T-helper 17 cell (primary cell): Measurements from ENCODE around the gene FAM181B. TPM values are rescaled to one million over a fixed set of nuclear protein-coding genes. Genes with fewer than 3 reads are reported as not detected.
A peak's percentile ranks its signal among the peaks of the same experiment; 100 is the strongest.
"Not testable (repeated sequence)": the region's sequence is repeated elsewhere in the genome, so short reads cannot be mapped to it uniquely, and the experiment has no call there.

Experiments used
- ATAC-seq: fragments of 150-1000 bp; cut with Tn5 transposase; 2 replicates; pipeline ENCODE4 v1.10.0; 2021; ENCODE audit warnings: mild to moderate bottlenecking, moderate library complexity
- DNase-seq, 3 donors: peaks; one replicate each; pipeline versions ENCODE4 v3.0.0 to v3.0.0-alpha.2; 2020 to 2021
- H3K9me3 ChIP-seq: one replicate; pipeline ENCODE4 v1.7.0; 2013; ENCODE audit warnings: low read length, mild to moderate bottlenecking; ENCODE audit not compliant: control insufficient read depth, poor library complexity, severe bottlenecking
- H3K27ac Mint-ChIP-seq: one replicate; pipeline ENCODE4 v1.8.0; 2022; ENCODE audit warnings: mild to moderate bottlenecking, moderate library complexity, mixed read lengths
- H3K27me3 Mint-ChIP-seq: one replicate; pipeline ENCODE4 v1.8.0; 2022; ENCODE audit warnings: mixed read lengths
- H3K36me3 Mint-ChIP-seq: one replicate; pipeline ENCODE4 v1.8.0; 2022; ENCODE audit warnings: low read depth, mixed read lengths
- H3K4me1 Mint-ChIP-seq: one replicate; pipeline ENCODE4 v1.8.0; 2022; ENCODE audit warnings: mild to moderate bottlenecking, mixed read lengths
- H3K4me3 Mint-ChIP-seq: one replicate; pipeline ENCODE4 v1.8.0; 2022; ENCODE audit warnings: mild to moderate bottlenecking, moderate library complexity, mixed read lengths
- total RNA-seq, 4 donors: library from RNA in 2 of 4; stranded (reverse) in 2 of 4; gene quantifications; one replicate each; pipeline ENCODE4 v1.2.3 and lab custom pipeline; 2022 to 2026

Gene FAM181B
- total RNA-seq, 2 donors from 2014 or later: not detected

DNA sequence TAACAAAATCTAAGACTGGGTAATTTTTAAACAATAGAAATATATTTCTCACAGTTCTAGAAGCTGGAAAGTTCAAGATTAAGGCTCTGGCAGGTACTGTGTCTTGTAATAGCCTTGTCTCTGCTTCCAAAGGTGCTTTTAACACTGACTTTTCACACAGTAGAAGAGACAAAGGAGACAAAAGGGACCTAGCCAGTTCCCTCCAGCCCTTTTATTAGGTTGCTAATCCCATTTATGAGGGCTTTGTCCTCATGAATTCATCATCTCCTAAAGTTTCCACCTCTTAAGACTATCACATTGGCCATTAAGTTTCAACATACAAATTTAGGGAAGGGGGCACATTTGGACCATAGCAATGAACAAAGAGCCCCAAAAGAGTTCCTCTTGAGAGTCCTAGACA, 40.7 kb downstream of the FAM181B start:
- H3K9me3 ChIP-seq: no peaks in the 10 kb centered on the region
- DNase-seq (no peak), ATAC-seq (no peak)
- Mint-ChIP-seq H3K4me1 (peaks cover 2% of the 10 kb centered on the region), H3K27me3 (peaks cover 25% of the 10 kb centered on the region), H3K27ac (no peak overlapping the region), H3K36me3 (no peaks in the 10 kb centered on the region), H3K4me3 (no peak overlapping the region)

DNA sequence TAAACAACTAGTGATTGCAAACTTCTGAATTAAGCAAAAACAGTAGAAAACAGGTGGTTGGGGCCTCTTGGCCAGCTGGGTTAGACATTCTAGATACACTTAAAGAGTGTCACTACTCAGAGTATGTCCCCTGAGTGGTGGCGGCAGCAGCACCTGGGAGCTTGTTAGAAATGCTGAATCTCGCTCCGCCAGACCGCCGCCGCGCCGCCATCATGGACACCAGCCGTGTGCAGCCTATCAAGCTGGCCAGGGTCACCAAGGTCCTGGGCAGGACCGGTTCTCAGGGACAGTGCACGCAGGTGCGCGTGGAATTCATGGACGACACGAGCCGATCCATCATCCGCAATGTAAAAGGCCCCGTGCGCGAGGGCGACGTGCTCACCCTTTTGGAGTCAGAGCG, 44.3 kb downstream of the FAM181B start:
- H3K4me3 Mint-ChIP-seq, ATAC-seq, H3K9me3 ChIP-seq: not testable (repeated sequence)

DNA sequence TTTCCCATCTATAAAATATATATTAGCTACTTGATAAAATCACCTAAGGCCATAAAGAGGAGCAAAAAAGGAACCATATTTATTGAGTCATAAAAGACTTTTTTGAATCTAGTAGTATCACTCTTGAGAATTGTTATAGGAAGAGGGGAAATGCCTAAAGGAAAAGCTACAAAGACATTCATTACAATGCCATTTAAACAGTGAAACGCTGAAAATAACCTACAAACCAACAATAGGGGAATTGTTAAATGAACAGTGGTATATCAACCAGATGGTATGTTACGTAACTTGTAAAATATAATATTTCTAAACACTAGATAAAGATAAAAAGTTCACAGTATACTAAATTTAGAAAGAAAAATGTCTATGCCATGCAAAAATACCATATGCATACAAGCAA, 47.5 kb downstream of the FAM181B start:
- no peak overlapping the region for H3K4me3 Mint-ChIP-seq
- peaks cover 27% of the 10 kb centered on the region for H3K27me3 Mint-ChIP-seq
- DNase-seq (no peak), ATAC-seq (no peak)
- peaks cover 3% of the 10 kb centered on the region for H3K9me3 ChIP-seq
- peaks cover 8% of the 10 kb centered on the region for H3K4me1 Mint-ChIP-seq
- no peak overlapping the region for H3K27ac Mint-ChIP-seq
- H3K36me3 Mint-ChIP-seq: peaks cover 2% of the 10 kb centered on the region

More for the DNA sequence above, 44.3 kb downstream of the FAM181B start:
- peaks cover 31% of the 10 kb centered on the region for H3K27me3 Mint-ChIP-seq
- H3K4me1 Mint-ChIP-seq, H3K36me3 Mint-ChIP-seq, H3K27ac Mint-ChIP-seq, DNase-seq: not testable (repeated sequence)

DNA sequence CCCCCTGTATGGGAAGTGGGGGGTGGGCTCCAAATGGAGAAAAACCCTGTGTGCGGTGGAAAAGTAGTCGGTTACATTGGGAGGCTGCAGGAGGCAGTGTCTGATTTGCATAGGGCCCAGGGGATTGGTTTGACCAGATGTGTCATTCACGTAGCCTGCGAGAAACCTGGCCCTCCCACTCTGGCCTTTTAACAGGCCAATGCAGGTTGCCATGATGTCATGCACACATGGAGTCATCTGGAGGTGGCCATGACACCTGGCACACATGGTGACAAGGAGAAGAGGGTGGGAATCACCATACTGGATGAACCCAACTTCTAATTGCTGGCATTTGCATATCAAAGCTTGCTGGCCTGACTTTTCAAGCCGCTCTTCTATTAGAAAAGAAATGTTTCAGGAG, 50.6 kb downstream of the FAM181B start:
- no peak for ATAC-seq
- H3K9me3 ChIP-seq: peaks cover 3% of the 10 kb centered on the region
- peaks cover 8% of the 10 kb centered on the region for H3K4me1 Mint-ChIP-seq
- H3K27me3 Mint-ChIP-seq: peaks cover 27% of the 10 kb centered on the region
- no peak overlapping the region for H3K27ac Mint-ChIP-seq
- no peak overlapping the region for H3K4me3 Mint-ChIP-seq
- peaks cover 2% of the 10 kb centered on the region for H3K36me3 Mint-ChIP-seq
- DNase-seq: no peak

DNA sequence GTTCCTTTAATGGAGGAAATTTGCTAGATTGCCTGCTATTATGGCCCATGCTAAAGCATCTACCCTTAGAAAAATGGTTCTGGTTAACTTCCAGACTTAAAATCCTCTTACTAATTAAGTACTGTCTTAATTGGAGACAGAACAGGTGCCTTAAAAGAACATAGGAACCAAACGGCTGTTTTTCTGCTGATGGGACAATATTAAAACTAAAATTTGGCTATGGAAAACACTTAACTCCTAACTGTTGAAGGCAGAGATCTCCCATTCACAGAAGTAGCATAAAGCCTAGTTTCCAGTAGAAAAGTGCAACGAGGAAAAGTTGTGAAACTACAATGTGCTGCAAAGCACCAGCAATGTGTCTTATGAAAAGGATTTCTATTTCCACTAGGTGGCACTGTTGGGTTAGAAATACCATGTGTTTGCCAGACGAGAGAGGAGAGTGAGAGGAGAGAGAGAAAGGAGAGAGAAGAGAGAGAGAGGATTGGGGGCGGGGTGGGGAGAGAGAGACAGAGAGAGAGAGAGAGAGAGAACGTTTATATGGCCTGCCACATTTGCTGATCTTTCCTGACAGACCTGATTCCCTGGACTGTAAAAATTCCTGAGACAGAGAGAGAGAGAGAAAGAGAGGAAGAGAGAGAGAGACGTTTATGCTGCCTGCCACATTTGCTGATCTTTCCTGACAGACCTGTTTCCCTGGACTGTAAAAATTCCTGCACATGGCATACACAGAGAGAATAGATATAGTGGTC, 51.5 kb downstream of the FAM181B start:
- H3K4me3 Mint-ChIP-seq: peak overlapping the region; percentile 22
- peak overlapping the region; percentile 22 for H3K27ac Mint-ChIP-seq
- DNase-seq (no peak), ATAC-seq (no peak)
- peaks cover 5% of the 10 kb centered on the region for H3K4me1 Mint-ChIP-seq
- peaks cover 22% of the 10 kb centered on the region for H3K27me3 Mint-ChIP-seq
- peaks cover 2% of the 10 kb centered on the region for H3K36me3 Mint-ChIP-seq
- peaks cover 3% of the 10 kb centered on the region for H3K9me3 ChIP-seq

DNA sequence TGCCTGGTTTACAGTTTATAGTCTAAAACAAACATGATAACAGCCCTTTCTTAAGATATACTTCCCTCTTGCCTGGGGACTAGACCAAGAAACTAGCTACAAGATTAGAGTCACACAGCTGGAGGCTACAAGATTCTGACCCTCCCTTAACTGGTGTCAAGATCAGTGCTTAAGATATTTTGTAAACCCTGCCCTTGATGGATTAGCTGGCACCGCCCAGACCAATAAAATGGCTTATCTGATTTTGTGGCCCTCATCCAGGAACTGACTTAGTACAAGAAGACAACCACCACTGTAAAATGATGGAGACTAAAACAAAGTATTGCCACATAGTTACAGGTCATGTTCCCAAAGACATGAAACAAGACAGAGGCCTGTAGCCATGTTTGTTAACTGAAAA, 53.4 kb downstream of the FAM181B start:
- Mint-ChIP-seq H3K36me3 (peaks cover 2% of the 10 kb centered on the region), H3K27ac (no peak overlapping the region), H3K27me3 (peaks cover 29% of the 10 kb centered on the region), H3K4me1 (peaks cover 5% of the 10 kb centered on the region), H3K4me3 (no peak overlapping the region)
- ATAC-seq (no peak), DNase-seq (no peak)
- H3K9me3 ChIP-seq: peaks cover 3% of the 10 kb centered on the region

Other genes starting within 250 kb of the FAM181B start
- gene PRCP, start 166.6 kb upstream of the FAM181B start, total RNA-seq: 10 to 100 TPM; 23.0 to 28.7 TPM
- gene DDIAS, start 167.9 kb upstream of the FAM181B start, total RNA-seq: under 1 TPM; 0.47 to 0.52 TPM